Activated T-helper 1 cell treated with Interleukin-2 at 50 U/mL for 16 hours (primary cell): Measurements from ENCODE around the gene MYO9A.
"Not testable (repeated sequence)": the region's sequence is repeated elsewhere in the genome, so short reads cannot be mapped to it uniquely, and the experiment has no call there.

ENCODE experiments used
- DNase-seq: peaks from one replicate; pipeline ENCODE4 v3.0.0-alpha.2; 2020; ENCODE audit warnings: low read depth

MYO9A gene

GRCh38 chr15:72140088-72140487 lies 22.1 kb upstream of the MYO9A start:
- no peak for DNase-seq

- no peak for DNase-seq
Observed at GRCh38 chr15:72139667-72140066, 21.7 kb upstream of the MYO9A start.

GRCh38 chr15:72136170-72137051 lies 18.5 kb upstream of the MYO9A start:
- DNase-seq = no peak

- DNase-seq = no peak
Observed at GRCh38 chr15:72135719-72136118, 17.8 kb upstream of the MYO9A start.

GRCh38 chr15:72133211-72133610 lies 15.3 kb upstream of the MYO9A start:
- no peak for DNase-seq

- no peak for DNase-seq
Observed at GRCh38 chr15:72131922-72132321, 14.0 kb upstream of the MYO9A start.

GRCh38 chr15:72130272-72130671 lies 12.3 kb upstream of the MYO9A start:
- DNase-seq = no peak

GRCh38 chr15:72128359-72128758 lies 10.4 kb upstream of the MYO9A start:
- no peak for DNase-seq

GRCh38 chr15:72127724-72128322 lies 9.9 kb upstream of the MYO9A start:
- no peak for DNase-seq

- no peak for DNase-seq
Observed at GRCh38 chr15:72124218-72124617, 6.3 kb upstream of the MYO9A start.

- peak; percentile 40 for DNase-seq
Observed at GRCh38 chr15:72117486-72118016, 399 bp downstream of the MYO9A start.

GRCh38 chr15:72116731-72117485 lies 1.0 kb downstream of the MYO9A start:
- DNase-seq = no peak

- DNase-seq = no peak
Observed at GRCh38 chr15:72113347-72114031, 4.5 kb downstream of the MYO9A start.

- DNase-seq = no peak
Observed at GRCh38 chr15:72112805-72113204, 5.1 kb downstream of the MYO9A start.

- no peak for DNase-seq
Observed at GRCh38 chr15:72112116-72112515, 5.8 kb downstream of the MYO9A start.

- no peak for DNase-seq
Observed at GRCh38 chr15:72110355-72110754, 7.6 kb downstream of the MYO9A start.

GRCh38 chr15:72106068-72106467 lies 11.9 kb downstream of the MYO9A start:
- no peak for DNase-seq

GRCh38 chr15:72105111-72105510 lies 12.8 kb downstream of the MYO9A start:
- DNase-seq = no peak

- not testable (repeated sequence) for DNase-seq
Observed at GRCh38 chr15:72100551-72100950, 17.4 kb downstream of the MYO9A start.

GRCh38 chr15:72099155-72099554 lies 18.8 kb downstream of the MYO9A start:
- no peak for DNase-seq

- DNase-seq = no peak
Observed at GRCh38 chr15:72098040-72098439, 19.9 kb downstream of the MYO9A start.

- no peak for DNase-seq
Observed at GRCh38 chr15:72096796-72097195, 21.2 kb downstream of the MYO9A start.
